Central memory CD8-positive, alpha-beta T cell (primary cell): Measurements from ENCODE around the gene NRXN3.

Source experiments
- ATAC-seq: fragments of 150-1000 bp; cut with Tn5 transposase; replicated peaks from 2 replicates; pipeline ENCODE4 v1.10.0; 2022; ENCODE audit warnings: mild to moderate bottlenecking, moderate FRiP score, moderate number of reproducible peaks; ENCODE audit not compliant: poor library complexity, severe bottlenecking; ENCODE audit errors: extremely low read depth
- DNase-seq, 2 donors: peaks; one replicate each; pipeline ENCODE4 v3.0.0; 2021; ENCODE audit warnings: low spot score in 2 of 2
- H3K27ac Mint-ChIP-seq: one replicate; pipeline ENCODE4 v1.8.0; 2022; ENCODE audit warnings: low read depth, mild to moderate bottlenecking, moderate library complexity, mixed read lengths
- H3K27me3 Mint-ChIP-seq: one replicate; pipeline ENCODE4 v1.8.0; 2022; ENCODE audit warnings: mixed read lengths
- H3K36me3 Mint-ChIP-seq: one replicate; pipeline ENCODE4 v1.8.0; 2022; ENCODE audit warnings: mild to moderate bottlenecking, moderate library complexity, mixed read lengths; ENCODE audit not compliant: insufficient read depth
- H3K4me1 Mint-ChIP-seq: one replicate; pipeline ENCODE4 v1.8.0; 2022; ENCODE audit warnings: mixed read lengths
- H3K4me3 Mint-ChIP-seq: one replicate; pipeline ENCODE4 v1.8.0; 2022; ENCODE audit warnings: mild to moderate bottlenecking, moderate library complexity, mixed read lengths
- H3K9me3 Mint-ChIP-seq: one replicate; pipeline ENCODE4 v1.8.0; 2022; ENCODE audit warnings: mixed read lengths

NRXN3 gene

DNA sequence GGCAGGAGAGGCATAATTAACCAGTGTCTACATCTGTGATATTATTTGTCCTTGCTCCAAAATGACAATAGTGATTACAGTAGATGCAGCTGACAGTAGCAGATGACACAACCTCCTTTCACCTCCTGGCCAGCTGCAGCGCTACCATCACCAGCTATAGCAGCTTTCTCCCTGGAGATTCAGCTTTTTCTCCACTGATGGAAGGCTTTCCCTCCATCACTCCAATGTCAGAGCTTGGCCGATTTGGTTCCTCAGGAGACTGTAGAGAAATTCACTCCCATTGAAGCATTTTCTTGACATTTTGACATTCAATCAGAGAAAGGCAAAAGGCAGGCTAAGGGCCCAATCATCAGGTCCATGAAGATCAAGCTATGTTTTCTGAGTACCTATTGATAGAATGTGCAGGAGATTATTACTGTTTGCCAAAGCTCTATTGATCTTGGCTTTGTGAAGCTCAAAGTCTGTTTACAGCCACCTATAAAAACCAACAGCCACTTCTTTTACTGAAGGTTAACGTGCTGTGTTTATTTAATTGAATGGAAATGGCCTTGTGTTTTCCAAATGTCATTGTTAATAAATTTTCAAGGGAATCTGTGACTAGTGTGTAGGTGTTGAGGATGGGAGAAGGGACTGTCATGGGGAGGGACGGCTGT is 1256.1 kb downstream of the NRXN3 start:
- H3K4me1 Mint-ChIP-seq: no peaks in the 10 kb centered on the region

DNA sequence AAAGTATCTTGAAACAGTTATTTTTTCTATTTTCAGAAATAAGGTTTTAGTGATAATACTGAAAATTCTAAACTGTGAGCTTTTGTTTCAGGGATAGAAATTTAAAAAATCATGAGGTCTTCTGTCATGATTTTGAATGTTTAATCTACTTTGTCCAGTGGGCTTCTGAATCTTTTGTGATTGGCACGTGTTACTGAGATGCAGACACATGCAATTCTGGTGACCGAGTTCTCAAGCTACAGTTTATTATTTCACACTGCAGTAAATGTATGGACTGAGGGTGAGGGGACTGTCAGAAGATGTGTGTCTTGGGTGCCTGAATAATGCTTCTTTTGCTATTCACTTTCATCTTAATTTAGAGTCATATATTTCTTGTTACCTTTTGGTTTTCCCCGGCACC is 1262.5 kb downstream of the NRXN3 start:
- DNase-seq (no peak), ATAC-seq (no peak)
- H3K36me3 Mint-ChIP-seq: no peaks in the 10 kb centered on the region
- H3K4me3 Mint-ChIP-seq: no peak overlapping the region
- no peaks in the 10 kb centered on the region for H3K27me3 Mint-ChIP-seq
- H3K9me3 Mint-ChIP-seq: peaks cover 9% of the 10 kb centered on the region
- no peaks in the 10 kb centered on the region for H3K4me1 Mint-ChIP-seq
- no peak overlapping the region for H3K27ac Mint-ChIP-seq

More for the DNA sequence above, 1256.1 kb downstream of the NRXN3 start:
- Mint-ChIP-seq H3K4me3 (no peak overlapping the region), H3K36me3 (no peaks in the 10 kb centered on the region), H3K27me3 (no peaks in the 10 kb centered on the region), H3K27ac (no peak overlapping the region), H3K9me3 (no peaks in the 10 kb centered on the region)
- ATAC-seq: no peak
- DNase-seq: no peak

DNA sequence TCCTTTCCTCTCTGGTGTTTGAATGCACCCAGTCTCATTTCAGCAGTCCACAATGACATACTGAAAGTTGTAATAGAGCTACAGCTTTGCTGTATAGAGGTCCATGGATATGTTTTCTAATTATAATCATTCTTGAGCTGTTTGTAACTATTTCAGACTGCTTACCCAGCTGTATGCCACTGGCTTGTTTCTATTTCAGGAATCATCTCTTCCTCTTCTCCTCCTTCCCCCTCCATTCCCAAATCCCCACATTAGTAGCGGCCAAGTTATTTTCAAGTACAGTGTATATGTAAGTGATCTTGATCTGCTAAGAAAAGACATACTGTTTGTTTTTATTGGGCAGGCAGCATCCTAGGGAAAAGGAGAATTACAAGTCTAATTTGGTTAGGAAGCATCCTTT is 1266.2 kb downstream of the NRXN3 start:
- no peak overlapping the region for H3K27ac Mint-ChIP-seq

DNA sequence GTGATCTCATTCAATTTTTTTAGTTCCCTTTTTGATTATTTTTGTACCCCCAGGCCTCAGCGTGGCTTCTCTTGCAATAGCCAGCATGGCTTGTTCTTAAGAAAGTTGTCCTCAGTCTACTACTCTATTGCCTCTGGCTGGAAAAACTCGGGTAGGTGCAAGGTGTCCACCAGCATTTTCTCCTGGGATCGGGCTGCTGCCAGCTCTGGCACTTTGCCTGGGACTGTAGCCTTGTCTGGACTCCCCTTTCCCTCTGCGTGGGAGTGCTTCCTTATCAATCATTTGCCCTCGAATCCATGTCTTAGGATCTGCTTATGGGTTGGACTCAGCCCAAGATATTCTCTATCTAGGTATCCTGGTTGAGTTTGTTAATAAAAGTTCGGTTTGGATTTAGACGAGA is 1267.8 kb downstream of the NRXN3 start:
- Mint-ChIP-seq H3K4me1 (no peaks in the 10 kb centered on the region), H3K27ac (no peak overlapping the region), H3K4me3 (no peak overlapping the region), H3K36me3 (no peaks in the 10 kb centered on the region), H3K9me3 (peaks cover 15% of the 10 kb centered on the region), H3K27me3 (no peaks in the 10 kb centered on the region)
- no peak for ATAC-seq
- DNase-seq: no peak

More for the DNA sequence above, 1266.2 kb downstream of the NRXN3 start:
- ATAC-seq: no peak
- Mint-ChIP-seq H3K9me3 (peaks cover 9% of the 10 kb centered on the region), H3K36me3 (no peaks in the 10 kb centered on the region), H3K4me1 (no peaks in the 10 kb centered on the region), H3K4me3 (no peak overlapping the region), H3K27me3 (no peaks in the 10 kb centered on the region)
- no peak for DNase-seq

DNA sequence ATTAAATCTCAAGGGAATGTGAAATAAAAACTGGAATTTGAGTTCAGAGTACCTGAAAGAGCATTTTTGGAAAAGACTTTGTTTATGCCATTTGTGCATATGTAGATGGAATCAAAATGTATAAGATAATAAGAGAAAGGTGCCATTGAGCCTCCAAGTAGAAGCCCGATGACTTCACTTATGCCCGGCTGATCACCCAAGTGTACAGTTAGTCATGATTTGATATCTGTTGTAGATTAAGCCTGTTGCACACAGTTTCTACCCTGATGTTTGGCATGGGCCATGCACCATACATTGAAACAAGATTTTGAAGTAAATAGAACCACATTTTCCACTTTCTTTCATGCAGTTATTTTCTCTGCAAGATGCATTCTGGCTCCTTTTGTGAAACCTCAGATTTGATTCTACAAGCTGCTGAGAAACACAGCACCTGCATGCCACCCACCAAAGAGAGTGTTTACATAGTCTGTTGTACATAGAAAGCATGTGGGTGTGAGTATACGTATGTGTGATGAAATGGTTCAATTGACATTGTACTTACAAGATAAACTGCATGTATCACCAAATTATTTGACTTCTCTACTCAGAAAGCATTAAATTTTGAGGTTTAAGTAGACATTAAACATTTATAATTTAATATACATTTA is 1268.6 kb downstream of the NRXN3 start:
- Mint-ChIP-seq H3K4me1 (no peaks in the 10 kb centered on the region), H3K27ac (no peak overlapping the region), H3K4me3 (no peak overlapping the region), H3K9me3 (peaks cover 20% of the 10 kb centered on the region), H3K36me3 (no peaks in the 10 kb centered on the region), H3K27me3 (no peaks in the 10 kb centered on the region)
- DNase-seq (no peak), ATAC-seq (no peak)

DNA sequence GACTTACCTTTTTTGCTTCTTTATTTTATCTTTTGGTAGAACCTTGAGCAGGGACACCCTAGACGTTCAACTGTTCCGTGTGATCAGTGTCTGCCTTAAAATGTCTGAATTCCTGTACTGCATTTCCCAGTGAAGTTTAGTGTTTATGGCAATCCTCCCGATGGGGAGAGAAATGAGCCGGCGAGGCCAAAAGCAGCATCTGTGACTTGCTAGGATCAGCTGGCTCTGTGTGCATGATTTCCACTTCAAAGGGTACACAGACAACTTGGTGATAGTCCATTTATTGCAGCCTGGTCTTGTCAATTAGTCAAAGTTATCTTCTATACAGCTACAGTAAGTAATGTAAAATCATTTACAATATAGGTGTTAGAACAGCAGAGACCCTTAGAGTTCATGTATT is 1272.6 kb downstream of the NRXN3 start:
- no peak overlapping the region for H3K27ac Mint-ChIP-seq
- H3K4me1 Mint-ChIP-seq: no peaks in the 10 kb centered on the region
- H3K9me3 Mint-ChIP-seq: peaks cover 19% of the 10 kb centered on the region
- no peaks in the 10 kb centered on the region for H3K36me3 Mint-ChIP-seq
- ATAC-seq: no peak
- no peak for DNase-seq
- H3K4me3 Mint-ChIP-seq: no peak overlapping the region
- H3K27me3 Mint-ChIP-seq: no peaks in the 10 kb centered on the region

DNA sequence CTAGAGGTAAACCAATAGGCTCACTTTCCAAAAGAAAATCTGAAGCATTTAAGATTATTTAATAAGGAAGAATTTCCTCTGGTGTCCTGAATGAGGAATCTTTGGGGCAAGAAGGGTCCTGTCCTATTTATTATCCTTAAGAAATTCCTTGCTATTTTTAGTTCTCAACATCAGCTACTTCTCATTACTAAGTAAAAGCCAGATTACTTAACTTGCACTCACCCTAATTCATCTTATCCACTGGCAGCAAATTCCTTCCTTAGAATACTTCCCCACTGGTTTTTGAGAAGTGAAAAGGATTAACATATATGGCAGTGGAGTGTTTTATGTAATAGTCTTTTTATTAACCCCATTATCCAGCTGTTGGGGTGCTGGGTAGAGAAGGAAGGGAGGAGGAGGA is 1273.4 kb downstream of the NRXN3 start:
- H3K4me1 Mint-ChIP-seq: no peaks in the 10 kb centered on the region
- H3K36me3 Mint-ChIP-seq: no peaks in the 10 kb centered on the region
- H3K27ac Mint-ChIP-seq: no peak overlapping the region
- peaks cover 24% of the 10 kb centered on the region for H3K9me3 Mint-ChIP-seq
- no peaks in the 10 kb centered on the region for H3K27me3 Mint-ChIP-seq
- DNase-seq (no peak), ATAC-seq (no peak)
- H3K4me3 Mint-ChIP-seq: no peak overlapping the region

DNA sequence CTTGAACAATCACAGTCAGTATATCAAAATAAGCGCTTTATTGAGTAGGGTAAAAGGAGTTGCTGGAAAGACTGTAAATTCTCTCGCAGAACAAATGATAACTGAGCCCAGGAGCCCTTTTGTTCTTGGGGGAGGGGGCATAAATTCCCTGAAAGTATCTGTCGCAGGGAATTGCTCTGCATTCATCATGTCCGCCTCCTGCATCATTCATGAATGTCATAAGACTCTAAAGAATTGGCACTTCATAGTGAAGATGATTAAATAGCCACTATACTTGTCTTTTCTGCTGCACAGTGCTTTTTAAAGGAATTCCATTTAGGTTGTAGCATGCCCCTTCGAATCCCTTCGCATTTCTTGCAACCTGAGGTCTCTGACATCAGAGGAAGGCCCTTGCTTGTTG is 1278.8 kb downstream of the NRXN3 start:
- no peak overlapping the region for H3K27ac Mint-ChIP-seq
- H3K9me3 Mint-ChIP-seq: peaks cover 19% of the 10 kb centered on the region
- no peaks in the 10 kb centered on the region for H3K4me1 Mint-ChIP-seq
- H3K36me3 Mint-ChIP-seq: no peaks in the 10 kb centered on the region
- H3K4me3 Mint-ChIP-seq: no peak overlapping the region
- H3K27me3 Mint-ChIP-seq: no peaks in the 10 kb centered on the region
- no peak for ATAC-seq
- DNase-seq: no peak

DNA sequence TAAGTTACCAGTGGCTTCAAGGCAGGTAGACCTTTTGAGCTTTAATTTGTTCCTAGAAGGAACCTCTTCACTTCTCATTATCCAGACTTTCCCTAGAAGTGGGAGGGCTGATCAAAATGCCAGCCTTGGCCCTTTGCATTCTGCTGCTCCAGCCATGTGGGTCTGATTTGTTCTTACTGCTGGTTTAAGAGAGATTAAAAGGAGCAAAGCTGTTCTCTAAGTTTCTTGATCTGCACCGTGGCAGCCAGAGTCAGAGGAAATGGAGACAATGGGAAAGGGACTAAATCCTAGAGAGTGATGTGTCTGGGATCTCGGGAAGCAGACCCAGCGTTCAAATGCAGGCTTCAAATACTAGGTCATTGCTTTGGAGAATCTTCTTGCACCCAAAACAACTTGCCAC is 1281.4 kb downstream of the NRXN3 start:
- Mint-ChIP-seq H3K4me3 (no peak overlapping the region), H3K9me3 (peaks cover 13% of the 10 kb centered on the region), H3K36me3 (no peaks in the 10 kb centered on the region), H3K27me3 (no peaks in the 10 kb centered on the region), H3K4me1 (no peaks in the 10 kb centered on the region), H3K27ac (no peak overlapping the region)
- no peak for ATAC-seq
- DNase-seq: no peak

DNA sequence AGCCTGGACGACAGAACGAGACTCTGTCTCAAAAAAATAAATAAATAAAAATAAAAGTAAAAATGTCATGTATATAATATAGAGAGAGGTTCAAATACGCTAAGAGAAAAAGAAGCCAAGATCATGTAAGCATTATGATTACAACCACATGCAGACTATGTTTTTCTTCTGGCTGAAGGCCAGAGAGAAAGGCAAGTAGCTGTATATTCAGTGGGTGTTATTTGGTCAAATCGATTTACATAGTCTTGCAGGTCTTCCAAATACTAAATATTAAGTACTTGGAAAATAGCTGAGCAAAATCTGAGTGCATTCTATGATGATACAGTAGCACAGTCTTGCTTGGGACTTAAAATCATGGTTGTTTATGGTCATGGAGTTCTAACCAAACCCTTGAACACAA is 1283.1 kb downstream of the NRXN3 start:
- peaks cover 6% of the 10 kb centered on the region for H3K9me3 Mint-ChIP-seq
- H3K27ac Mint-ChIP-seq: no peak overlapping the region
- no peaks in the 10 kb centered on the region for H3K36me3 Mint-ChIP-seq
- no peaks in the 10 kb centered on the region for H3K27me3 Mint-ChIP-seq
- no peak overlapping the region for H3K4me3 Mint-ChIP-seq
- DNase-seq: no peak
- ATAC-seq: no peak
- no peaks in the 10 kb centered on the region for H3K4me1 Mint-ChIP-seq

DNA sequence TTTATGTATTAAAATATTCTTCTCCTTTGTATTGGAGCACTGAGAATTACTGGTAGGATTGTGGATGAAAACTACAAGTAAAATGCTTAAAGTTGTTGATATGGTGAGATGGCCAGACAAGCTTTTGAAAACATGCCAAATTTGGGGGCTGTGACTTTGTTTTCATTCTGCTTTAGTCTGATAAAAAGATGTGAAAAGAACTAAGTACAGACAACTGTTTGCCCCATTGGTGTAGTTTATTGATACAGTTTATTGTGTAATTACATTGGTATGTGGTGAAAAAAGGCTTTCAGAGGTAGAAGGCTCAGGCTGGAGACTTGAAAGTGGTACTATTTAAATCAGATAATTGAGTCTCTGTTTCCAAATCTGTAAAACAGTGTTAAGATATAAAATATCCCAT is 1294.3 kb downstream of the NRXN3 start:
- ATAC-seq: no peak

DNA sequence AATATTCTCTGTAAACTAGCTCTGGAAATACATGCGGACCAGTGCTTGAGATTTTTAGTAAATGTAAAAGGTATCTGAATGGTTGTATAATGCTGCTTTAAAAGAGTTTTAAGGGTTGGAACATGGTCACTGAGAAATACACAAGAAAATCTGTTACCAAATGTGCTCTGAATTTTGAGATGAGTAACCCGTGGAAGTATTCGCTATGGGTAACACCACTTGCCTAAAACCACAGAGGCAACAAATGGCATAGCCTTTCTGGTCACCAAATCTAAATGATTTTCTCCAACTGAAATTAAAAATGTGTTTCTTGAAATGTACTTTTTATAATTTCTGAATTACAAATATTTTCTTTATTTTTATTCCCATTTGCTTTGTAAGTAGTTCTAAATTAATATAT is 1295.5 kb downstream of the NRXN3 start:
- H3K4me1 Mint-ChIP-seq: no peaks in the 10 kb centered on the region
- H3K27ac Mint-ChIP-seq: no peak overlapping the region
- DNase-seq: no peak
- H3K27me3 Mint-ChIP-seq: no peaks in the 10 kb centered on the region
- no peak for ATAC-seq
- peaks cover 3% of the 10 kb centered on the region for H3K9me3 Mint-ChIP-seq
- no peak overlapping the region for H3K4me3 Mint-ChIP-seq
- H3K36me3 Mint-ChIP-seq: peaks cover 1% of the 10 kb centered on the region

More for the DNA sequence above, 1294.3 kb downstream of the NRXN3 start:
- Mint-ChIP-seq H3K27ac (no peak overlapping the region), H3K36me3 (peaks cover 1% of the 10 kb centered on the region), H3K4me3 (no peak overlapping the region), H3K27me3 (no peaks in the 10 kb centered on the region), H3K9me3 (no peaks in the 10 kb centered on the region), H3K4me1 (no peaks in the 10 kb centered on the region)
- DNase-seq: no peak

DNA sequence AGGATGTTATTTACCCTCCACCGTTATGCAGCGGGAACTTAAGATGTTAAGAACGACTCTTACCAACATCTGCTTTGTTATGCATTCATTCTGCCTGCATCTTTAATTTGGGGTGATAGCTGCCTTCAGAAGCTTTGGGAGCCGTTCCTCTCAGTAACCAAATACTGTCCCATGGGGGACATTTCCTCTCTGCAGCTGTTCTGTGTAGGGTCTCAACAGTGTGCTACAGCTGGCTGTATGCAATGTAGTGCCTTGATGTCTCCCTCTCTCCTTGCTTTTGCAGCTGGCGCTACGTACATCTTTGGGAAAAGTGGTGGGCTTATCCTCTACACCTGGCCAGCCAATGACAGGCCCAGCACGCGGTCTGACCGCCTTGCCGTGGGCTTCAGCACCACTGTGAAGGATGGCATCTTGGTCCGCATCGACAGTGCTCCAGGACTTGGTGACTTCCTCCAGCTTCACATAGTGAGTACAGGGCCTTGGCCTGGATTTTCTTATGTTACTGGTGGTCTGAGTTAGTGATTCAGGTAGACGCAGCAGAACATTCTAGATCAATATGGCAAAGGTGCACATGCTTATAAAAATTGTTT is 1296.9 kb downstream of the NRXN3 start:
- no peaks in the 10 kb centered on the region for H3K27me3 Mint-ChIP-seq
- peaks cover 6% of the 10 kb centered on the region for H3K9me3 Mint-ChIP-seq
- H3K27ac Mint-ChIP-seq: no peak overlapping the region
- no peak overlapping the region for H3K4me3 Mint-ChIP-seq
- no peaks in the 10 kb centered on the region for H3K4me1 Mint-ChIP-seq
- DNase-seq (no peak), ATAC-seq (no peak)
- peaks cover 1% of the 10 kb centered on the region for H3K36me3 Mint-ChIP-seq
